ENCODE data around the gene PPIE.
"Not testable (repeated sequence)": the region's sequence is repeated elsewhere in the genome, so short reads cannot be mapped to it uniquely, and the experiment has no call there.

The PPIE gene

DNA sequence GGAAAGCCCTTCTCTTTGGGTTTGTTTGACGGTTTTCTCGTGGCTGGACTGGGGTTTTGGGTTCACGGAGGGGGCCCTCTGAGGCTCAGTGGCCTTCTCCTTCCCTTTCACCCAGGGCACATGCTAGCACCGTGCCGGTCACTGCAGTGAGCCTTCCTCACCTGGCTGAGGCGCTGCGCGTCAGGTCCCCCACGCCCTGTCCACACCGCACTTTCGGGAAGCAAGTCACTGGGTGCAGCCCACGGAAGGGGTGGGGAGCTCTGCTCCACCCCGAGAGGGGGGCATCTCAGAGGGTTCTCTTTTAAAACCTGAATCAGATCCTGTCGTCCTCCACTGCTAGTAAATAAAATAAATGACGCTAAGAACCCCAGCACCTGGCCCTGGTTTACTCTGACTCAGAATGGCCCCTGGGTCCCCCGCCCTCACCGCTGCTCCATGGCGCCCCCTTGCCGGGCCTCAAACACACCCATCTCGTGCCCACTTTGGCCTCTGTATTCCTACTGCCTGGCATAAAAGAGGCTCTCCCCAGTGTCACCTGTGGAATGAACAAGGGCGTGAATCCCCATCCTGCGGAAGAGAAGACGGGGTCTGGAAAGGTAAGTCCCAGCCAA, 34.8 kb downstream of the PPIE start:
- not testable (repeated sequence) for ATAC-seq

DNA sequence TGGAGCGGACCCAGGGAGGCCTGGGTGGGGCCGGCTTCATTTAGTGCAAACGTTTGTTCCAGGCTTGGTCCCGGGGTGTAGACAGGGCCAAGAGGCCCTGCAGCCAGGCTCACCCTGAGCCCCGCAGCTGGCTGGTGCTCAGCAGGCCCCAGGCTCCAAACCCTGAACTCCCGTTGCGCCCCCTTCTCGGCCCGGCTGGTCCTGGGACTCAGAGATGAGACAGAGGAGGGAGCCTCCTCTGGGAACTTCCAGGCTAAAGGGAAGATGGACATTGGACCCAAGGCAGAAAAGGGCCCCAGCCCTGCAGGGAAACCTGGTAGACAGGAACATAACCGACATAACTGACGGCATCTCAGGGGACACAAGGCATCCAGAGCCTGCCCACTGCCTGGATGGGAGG, 36.5 kb downstream of the PPIE start:
- ATAC-seq, result not testable (repeated sequence)

DNA sequence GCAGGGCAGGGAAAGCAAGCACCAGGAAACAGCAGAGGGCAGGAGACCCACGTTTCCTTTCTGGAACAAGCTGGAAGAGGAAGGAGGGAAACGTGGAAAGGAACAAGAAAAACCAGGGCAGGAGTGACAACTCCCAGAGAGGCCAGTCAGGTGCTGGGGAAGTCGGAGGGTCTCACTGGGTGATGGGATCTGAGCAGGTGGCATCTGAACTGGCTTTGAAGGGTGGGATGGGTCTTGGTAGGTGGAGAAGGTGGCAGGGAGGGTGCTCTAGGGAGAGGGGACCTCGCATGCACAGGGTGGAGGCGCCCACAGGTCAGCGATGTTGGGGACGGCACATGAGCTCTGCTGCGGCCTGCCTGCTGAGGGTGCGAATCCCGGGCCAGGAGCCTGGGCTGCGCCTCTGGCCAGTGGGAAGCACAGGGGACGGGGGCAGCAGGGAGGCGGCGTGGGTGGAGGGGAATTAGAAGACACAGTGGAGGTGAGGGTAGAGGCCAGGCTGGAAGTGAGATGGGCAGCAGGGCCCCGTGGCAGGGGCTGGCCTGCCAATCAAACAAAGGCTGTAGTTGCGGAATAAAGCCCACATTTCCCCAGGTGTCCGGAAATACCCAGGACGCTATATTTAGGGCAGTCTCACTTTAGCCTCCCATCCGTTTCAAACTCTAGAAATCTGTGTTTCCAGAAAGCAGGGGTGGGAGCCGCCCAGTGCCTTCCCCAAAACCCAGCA, 37.2 kb downstream of the PPIE start:
- ATAC-seq, result not testable (repeated sequence)

- TF ChIP-seq RARB (CRISPR knock-in tag; IDR thresholded peaks at IDR 0.05) (no peak), GLIS3 (CRISPR knock-in tag; IDR thresholded peaks at IDR 0.05) (no peak), ZFP30 (CRISPR knock-in tag; IDR thresholded peaks at IDR 0.05) (no peak), ZNF565 (CRISPR knock-in tag; conservative IDR thresholded peaks at IDR 0.05; ENCODE audit: low read depth) (no peak), PPARA (CRISPR knock-in tag; IDR thresholded peaks at IDR 0.05; ENCODE audit: borderline replicate concordance) (no peak), BACH2 (CRISPR knock-in tag; IDR thresholded peaks at IDR 0.05; ENCODE audit: borderline replicate concordance) (no peak), CSDC2 (CRISPR knock-in tag; IDR thresholded peaks at IDR 0.05) (no peak), ZFP3 (CRISPR knock-in tag; IDR thresholded peaks at IDR 0.05) (no peak), PATZ1 (CRISPR knock-in tag; IDR thresholded peaks at IDR 0.05; ENCODE audit: borderline replicate concordance) (no peak), ISL1 (CRISPR knock-in tag; IDR thresholded peaks at IDR 0.05) (no peak), ZC3H10 (CRISPR knock-in tag; IDR thresholded peaks at IDR 0.05) (no peak), ZNF70 (CRISPR knock-in tag; IDR thresholded peaks at IDR 0.05) (no peak), ARNTL (CRISPR knock-in tag; IDR thresholded peaks at IDR 0.05; ENCODE audit: borderline replicate concordance, low read depth) (no peak), TOX (CRISPR knock-in tag; IDR thresholded peaks at IDR 0.05; ENCODE audit: borderline replicate concordance) (no peak)
- TF ChIP-seq, protein P1, sequence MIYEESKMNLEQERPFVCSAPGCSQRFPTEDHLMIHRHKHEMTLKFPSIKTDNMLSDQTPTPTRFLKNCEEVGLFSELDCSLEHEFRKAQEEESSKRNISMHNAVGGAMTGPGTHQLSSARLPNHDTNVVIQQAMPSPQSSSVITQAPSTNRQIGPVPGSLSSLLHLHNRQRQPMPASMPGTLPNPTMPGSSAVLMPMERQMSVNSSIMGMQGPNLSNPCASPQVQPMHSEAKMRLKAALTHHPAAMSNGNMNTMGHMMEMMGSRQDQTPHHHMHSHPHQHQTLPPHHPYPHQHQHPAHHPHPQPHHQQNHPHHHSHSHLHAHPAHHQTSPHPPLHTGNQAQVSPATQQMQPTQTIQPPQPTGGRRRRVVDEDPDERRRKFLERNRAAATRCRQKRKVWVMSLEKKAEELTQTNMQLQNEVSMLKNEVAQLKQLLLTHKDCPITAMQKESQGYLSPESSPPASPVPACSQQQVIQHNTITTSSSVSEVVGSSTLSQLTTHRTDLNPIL (CRISPR knock-in tag; IDR thresholded peaks at IDR 0.05; ENCODE audit: low read depth), result no peak
- no peak for ATAC-seq
These were observed 37.7 kb downstream of the PPIE start for GRCh38 chr1:39776400-39776713.

- ATAC-seq, result no peak
- TF ChIP-seq ZNF565 (CRISPR knock-in tag; conservative IDR thresholded peaks at IDR 0.05; ENCODE audit: low read depth) (no peak), GLIS3 (CRISPR knock-in tag; IDR thresholded peaks at IDR 0.05) (no peak), ZNF8 (CRISPR knock-in tag; IDR thresholded peaks at IDR 0.05) (no peak), ZFP3 (CRISPR knock-in tag; IDR thresholded peaks at IDR 0.05) (no peak), OSR1 (CRISPR knock-in tag; IDR thresholded peaks at IDR 0.05) (no peak), TCF4 (CRISPR knock-in tag; IDR thresholded peaks at IDR 0.05; ENCODE audit: borderline replicate concordance) (no peak), TOX (CRISPR knock-in tag; IDR thresholded peaks at IDR 0.05; ENCODE audit: borderline replicate concordance) (no peak)
- TF ChIP-seq, protein P1 (CRISPR knock-in tag; IDR thresholded peaks at IDR 0.05; ENCODE audit: low read depth), result no peak
- TF ChIP-seq, protein P2, sequence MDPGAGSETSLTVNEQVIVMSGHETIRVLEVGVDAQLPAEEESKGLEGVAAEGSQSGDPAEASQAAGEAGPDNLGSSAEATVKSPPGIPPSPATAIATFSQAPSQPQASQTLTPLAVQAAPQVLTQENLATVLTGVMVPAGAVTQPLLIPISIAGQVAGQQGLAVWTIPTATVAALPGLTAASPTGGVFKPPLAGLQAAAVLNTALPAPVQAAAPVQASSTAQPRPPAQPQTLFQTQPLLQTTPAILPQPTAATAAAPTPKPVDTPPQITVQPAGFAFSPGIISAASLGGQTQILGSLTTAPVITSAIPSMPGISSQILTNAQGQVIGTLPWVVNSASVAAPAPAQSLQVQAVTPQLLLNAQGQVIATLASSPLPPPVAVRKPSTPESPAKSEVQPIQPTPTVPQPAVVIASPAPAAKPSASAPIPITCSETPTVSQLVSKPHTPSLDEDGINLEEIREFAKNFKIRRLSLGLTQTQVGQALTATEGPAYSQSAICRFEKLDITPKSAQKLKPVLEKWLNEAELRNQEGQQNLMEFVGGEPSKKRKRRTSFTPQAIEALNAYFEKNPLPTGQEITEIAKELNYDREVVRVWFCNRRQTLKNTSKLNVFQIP (CRISPR knock-in tag; IDR thresholded peaks at IDR 0.05; ENCODE audit: borderline replicate concordance, low read depth), result no peak
These were observed 38.2 kb downstream of the PPIE start for GRCh38 chr1:39776886-39777285.
